Neural progenitor cell (in vitro differentiated cells): ENCODE measurements around the gene GORASP1.

Experiments
- EZH2 ChIP-seq: fragments of 200-600 bp; sonication (generic); IDR thresholded peaks from 2 replicates; pipeline ENCODE4 v1.6.1; 2017; ENCODE audit warnings: antibody characterized with exemption, mild to moderate bottlenecking, moderate library complexity
- EZH2phosphoT487 ChIP-seq: fragments of 200-600 bp; sonication (generic); IDR thresholded peaks from 2 replicates; pipeline ENCODE4 v1.6.1; 2017; ENCODE audit warnings: antibody characterized with exemption
- TF ChIP-seq, protein P1 (sequence below): fragments of 200-600 bp; sonication (generic); IDR thresholded peaks from 2 replicates; pipeline ENCODE4 v1.5.1; 2017; ENCODE audit warnings: antibody characterized with exemption, mild to moderate bottlenecking

- TF ChIP-seq, protein P1, sequence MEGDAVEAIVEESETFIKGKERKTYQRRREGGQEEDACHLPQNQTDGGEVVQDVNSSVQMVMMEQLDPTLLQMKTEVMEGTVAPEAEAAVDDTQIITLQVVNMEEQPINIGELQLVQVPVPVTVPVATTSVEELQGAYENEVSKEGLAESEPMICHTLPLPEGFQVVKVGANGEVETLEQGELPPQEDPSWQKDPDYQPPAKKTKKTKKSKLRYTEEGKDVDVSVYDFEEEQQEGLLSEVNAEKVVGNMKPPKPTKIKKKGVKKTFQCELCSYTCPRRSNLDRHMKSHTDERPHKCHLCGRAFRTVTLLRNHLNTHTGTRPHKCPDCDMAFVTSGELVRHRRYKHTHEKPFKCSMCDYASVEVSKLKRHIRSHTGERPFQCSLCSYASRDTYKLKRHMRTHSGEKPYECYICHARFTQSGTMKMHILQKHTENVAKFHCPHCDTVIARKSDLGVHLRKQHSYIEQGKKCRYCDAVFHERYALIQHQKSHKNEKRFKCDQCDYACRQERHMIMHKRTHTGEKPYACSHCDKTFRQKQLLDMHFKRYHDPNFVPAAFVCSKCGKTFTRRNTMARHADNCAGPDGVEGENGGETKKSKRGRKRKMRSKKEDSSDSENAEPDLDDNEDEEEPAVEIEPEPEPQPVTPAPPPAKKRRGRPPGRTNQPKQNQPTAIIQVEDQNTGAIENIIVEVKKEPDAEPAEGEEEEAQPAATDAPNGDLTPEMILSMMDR = no peak
- TF ChIP-seq EZH2 (no peak), EZH2phosphoT487 (no peak)
Observed at GRCh38 chr3:39103791-39104552, 3.5 kb downstream of the GORASP1 start.
